HG03139 (cell line): ENCODE results near the gene NPAS3.

Source experiments
- ATAC-seq: cut with Tn5 transposase; IDR thresholded peaks from one replicate; pipeline ENCODE4 v1.9.1; 2021; ENCODE audit not compliant: unreplicated experiment

The NPAS3 gene

DNA sequence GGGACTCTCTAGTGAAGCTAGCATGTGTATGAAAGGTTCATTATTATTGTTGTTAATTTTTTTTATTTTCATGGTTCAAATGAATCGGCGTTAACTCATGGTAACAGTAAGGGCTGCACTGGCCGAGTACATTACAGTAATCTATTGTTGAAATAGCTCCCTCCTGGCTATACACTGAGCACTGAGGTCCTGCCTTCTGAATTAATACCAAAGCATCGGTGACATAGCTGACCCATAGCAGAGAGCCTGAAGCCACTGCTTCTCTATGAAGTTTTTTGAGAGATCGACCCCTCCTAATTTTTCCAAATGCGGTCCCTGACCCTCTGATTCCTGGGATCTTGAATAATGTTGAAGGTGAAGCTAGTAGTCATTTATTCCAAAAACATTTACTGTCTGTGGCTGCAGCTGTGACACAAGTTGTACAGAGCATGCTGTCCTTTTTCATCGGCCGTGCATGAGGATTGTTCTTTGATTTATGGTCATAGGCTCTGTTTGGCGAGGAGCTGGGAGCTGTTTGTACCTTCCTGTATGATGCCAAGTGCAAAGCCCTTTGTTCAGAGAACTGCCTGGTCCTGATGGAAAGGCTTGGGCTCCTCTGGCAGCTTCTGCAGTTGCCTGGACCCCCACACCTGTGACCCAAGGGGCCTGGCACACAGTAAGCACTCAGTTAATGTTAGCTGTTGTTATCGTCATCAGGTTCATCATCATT lies 525.7 kb downstream of the NPAS3 start:
- ATAC-seq = no peak

DNA sequence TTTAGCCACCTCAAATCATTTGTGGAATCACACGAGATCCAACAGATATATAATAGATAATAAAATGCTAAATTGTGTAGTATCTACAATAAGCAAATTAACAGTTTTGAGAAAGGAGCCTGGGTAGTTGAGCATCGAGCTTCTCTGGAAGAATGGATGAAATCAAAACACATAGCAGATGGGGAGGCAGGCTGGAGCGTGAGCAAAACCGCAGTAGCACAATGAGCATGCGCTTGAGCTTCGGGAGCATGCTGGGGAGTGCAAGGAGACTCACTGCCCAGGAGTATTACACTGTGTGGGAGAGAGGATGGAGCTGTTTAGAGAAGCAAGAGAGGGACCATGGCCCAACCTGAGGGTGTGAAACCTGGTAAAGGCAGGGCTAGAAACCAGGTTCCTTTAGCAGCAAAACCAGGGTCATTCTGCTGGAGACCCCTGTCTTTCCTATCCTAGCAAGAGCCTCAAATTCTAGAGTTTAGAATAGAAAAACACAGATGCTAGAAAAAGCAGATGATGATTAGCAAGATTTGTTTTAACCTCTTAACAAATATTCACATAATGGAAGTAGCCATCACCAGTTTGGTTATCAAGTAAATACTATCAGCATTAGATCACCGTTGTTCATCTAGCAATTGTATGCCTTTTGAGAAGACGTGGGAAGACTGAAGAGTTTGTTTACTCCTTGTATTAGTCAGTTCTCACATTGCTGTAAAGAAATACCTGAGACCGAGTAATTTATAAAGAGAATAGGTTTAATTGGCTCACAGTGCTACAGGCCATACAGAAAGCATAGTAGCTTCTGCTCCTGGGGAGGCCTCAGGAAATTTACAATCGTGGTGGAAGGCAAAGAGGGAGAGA lies 527.4 kb downstream of the NPAS3 start:
- ATAC-seq = no peak

DNA sequence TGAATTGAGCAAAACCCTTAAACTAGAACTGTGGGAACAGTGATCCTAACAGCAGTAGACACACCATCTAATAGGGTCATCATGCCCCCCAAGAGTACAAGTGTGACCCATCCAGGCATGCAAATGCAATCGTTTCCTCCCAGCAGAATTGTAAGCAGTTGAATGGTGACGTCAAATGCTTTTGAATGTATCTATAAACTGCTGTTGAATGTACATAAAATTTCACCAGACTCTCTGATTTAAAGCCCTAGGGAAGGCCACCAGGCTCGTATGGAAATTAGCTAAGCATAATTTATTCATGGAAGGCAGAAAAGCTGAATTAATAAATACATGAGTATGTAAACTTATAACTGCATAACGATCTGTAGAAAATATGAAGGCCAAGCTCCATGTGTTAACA lies 529.3 kb downstream of the NPAS3 start:
- no peak for ATAC-seq

DNA sequence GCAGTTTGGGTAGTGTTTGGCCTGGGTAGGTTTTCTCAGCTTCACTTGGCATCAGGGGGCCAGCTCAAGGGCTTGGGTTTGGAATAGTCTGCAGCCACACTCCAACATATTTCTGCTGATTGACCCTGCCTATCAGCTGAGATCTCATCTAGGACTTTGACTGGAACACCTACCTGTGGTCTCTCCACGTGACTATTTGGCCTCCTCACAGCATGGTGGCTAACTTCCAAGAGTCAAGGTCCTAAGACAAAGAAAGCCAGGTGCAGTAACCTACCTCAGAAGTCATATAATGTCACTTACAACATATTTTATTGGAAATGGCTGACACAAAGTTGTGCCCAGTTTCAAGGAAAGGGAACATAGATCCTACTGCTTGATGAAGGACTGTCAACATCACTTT lies 531.2 kb downstream of the NPAS3 start:
- no peak for ATAC-seq

DNA sequence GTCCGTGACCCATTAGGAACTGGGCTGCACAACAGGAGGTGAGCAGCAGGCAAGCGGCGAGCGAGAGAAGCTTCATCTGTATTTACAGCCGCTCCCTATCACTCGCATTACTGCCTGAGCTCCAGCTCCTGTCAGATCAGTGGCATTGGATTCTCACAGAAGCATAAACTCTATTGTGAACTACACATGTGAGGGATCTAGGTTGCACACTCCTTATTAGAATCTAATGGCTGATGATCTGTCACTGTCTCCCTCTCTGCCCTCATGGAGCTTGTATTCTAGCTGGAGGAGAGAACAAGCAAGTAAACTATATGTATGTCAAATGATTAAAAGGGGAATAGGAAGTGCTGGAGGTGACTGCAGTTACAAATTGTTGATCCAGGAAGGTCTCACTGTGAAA lies 533.1 kb downstream of the NPAS3 start:
- ATAC-seq = no peak

DNA sequence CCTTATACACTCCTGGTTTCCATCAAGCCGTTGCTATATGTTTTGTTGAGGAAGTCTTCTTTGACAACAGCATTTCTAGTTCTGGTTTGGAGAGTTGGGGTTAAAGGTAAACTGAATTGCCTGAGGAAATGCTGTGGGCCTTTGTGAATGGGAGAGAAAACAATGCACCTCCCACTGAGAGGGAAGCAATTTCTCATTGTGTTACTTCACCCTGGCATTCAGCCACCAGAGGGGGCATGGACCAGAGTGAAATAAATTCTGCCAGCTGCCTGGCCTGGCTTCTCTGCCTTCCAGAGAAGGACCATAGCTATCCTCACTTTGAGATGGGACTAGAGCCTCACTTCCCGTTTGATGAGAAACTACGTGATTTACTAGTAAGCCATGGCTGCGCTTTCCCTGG lies 536.9 kb downstream of the NPAS3 start:
- ATAC-seq = no peak

DNA sequence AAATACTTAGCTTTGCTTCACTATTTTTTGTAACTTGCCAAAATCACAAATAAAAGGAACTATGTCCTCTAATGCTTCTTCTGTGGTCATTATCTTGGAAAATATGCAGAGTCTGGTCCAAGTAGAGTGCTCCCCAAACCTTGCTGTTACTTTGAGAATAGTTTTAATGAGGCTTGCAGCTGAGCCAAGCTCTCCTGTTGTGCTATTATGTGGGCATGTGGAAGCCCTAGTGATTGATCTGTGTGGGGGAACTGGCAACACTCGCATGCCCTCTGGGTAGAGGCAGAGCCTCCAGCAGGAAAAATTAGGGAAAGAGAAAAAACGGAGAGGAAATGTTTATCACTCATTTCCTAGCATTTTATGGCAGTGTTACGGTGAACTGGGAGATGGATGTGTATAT lies 539.1 kb downstream of the NPAS3 start:
- no peak for ATAC-seq

DNA sequence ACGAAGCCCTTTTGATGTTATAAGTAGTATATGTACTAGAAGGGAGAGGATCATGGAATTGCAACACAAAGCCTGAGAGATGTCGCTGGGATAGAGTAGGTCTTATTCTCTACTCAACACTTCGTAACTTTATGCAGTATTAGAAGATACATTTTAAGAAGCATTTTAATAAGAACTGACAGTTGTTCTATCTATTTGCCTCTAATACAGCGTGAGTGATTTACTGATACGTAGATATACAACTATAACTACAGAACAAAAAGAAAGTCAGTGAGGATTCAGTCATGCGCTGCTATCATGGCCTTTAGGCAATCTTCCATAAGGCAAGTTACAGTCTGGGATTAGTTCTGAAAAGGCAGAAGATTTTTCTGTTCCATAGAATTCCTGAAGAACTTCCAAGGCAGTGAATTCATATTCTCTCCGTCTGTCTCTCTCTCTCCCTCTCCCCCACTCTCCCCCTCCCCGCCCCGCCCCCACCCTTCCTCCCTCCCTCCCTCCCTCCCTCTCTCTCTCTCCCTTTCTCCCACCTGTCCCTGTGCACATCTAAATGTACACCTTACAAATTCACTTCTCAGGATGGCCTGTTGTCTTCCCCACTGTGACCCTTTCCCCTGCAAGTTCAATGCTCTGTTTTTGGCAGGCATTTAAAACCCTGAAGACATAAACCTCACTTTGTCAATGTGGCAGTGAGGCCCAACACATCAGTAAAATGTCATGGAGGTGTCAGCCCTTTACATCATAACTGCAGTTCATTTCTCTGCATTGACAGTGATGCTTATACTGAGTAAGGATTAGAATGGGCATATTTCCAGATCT lies 541.6 kb downstream of the NPAS3 start:
- ATAC-seq = no peak

DNA sequence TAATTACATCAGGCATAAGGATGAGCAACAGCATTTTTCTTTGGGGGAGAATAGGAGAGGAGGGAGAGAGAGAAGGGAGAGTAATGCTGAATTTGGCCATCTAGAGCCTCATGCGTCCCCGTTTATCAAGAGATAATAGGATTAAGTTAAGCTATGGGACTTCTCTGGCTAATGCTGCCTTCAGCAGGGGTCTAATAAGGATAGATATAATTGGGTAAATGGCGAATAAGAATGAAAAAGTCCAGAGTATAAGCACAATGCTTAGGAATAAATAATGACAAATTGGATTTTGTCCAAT lies 542.2 kb downstream of the NPAS3 start:
- ATAC-seq = no peak

DNA sequence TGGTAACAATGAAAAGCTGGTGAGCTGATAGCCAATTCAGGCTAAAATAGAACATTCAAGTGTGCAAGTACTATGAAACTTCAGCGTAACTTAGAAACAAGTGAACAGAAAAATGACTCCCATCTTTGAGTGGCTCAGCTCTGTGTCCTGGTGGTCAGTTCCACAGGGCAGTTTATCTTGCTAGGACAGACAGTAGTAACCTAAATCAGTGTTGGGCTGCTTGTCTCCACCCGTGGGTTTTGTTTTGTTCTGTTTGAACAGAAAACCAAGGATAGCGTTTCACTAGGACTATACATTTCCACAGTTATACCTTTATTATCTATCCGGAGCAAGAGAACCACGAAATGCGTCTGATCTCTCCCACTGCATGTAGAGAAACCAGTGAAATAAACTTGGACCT lies 544.4 kb downstream of the NPAS3 start:
- ATAC-seq = no peak

DNA sequence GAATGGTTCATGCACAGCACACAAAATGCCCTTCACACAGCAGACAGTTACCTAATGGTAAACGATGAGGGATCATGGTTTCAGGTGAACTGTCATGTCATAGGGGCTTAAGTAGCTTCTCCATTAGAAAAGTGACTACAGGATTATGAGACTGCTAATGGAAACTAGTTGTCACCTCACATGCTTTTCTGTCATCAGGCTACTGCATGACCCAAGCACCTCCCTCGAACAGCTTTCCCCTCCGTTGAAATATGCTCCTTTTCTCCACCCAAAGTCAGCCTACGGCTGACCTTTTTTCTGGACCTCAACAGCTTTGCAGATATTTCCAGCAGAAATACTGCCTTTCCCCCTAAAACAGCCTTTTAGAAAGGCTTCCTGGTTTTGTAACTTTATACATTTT lies 544.9 kb downstream of the NPAS3 start:
- ATAC-seq = no peak

DNA sequence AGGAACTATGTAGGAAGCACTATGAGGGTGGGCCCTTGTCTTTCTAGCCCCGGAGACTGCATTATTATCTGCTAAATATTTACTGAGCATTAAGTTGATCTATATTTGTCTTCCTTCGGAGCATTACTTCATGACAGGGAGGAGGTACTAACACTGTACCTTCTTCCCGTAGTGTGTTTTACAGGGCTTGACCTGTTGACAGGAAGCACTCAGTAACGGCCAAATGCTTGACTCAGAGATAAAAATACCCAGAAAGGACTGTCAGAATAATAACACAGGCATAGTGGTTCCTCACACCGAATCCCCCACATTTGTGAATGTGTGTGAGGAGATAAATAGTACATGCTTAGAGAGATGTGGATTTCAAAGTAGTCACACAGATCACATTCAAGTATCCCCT lies 545.6 kb downstream of the NPAS3 start:
- no peak for ATAC-seq

DNA sequence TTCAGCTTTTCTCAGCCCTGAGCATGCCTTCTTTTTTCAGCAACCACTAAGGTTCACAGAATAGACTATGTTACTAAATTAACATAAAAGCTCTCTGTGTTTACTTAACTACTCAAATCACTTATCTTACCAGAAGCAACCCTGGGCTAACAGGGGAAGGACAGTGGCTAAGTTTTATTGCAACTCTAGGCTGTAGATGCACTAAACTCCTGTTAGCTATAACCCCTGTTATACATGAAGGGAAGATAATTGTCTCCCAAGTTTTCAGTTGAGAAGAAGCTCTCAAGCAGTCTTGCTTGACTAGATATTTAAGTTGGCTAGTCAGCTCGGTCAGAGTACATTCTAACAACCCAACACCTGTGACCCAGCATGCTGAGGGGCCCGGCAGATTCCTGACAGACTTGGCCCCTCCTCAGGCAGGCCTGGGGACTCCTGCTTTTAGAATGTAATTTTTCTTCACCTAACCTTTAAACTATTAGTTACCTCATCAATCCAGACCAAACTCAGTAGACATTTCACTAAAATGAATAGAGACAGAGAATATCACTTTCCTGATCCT lies 547.7 kb downstream of the NPAS3 start:
- no peak for ATAC-seq

DNA sequence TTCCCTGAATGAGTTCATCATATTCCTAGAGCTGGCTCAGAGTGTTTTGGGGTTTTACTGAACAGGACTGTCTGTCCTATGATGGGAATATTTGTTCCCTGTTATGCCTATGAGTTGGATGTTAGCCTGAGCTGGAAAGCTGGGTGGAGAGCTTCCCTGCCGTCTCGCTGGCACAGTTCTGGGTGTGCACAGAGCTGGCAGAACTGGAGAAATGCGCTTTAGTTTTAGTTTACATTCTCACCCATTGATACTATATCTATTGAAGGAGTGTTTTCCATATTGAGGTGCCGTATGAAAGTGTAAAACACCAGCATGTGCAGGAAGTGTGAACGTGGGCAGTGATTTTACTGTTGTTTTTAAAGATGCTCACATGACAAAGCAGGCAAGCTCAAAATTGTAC lies 549.9 kb downstream of the NPAS3 start:
- no peak for ATAC-seq

DNA sequence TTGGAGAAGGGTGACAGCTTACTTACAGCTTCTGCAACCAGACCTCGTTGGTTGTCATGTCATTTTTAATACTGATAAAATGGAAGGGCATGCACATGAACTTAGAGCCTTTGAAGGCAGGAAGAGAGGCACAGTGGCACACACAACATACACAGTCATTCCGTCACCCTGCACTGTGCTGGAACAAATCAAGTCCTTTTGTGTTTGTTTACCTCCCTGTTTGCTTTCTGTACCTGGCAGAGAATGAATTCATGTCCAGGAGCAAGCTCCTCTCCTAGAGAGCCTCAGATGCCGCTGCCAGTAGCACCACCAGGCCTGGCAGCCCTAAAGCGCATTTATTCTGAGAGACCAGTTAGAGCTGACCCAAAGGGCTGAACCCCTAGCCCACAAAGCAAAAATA lies 551.9 kb downstream of the NPAS3 start:
- no peak for ATAC-seq

DNA sequence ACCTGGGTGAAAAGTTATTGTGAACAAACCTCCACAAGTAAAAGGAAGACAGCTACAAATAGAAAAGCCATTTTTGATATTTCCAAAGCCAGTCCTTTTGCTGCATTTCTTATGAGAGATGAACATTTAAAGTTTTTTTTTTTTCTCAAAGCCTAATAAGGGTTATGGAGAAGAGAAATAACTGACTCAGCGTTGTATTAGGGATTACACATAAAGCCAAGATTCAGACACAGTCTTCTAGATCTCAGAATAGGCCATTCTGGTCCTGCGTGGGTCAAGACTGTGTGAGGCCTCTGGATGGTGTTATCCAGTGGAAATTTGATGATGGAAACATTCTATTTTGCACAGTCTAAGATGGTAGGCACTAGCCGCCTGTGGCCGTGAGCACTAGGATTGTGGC lies 552.4 kb downstream of the NPAS3 start:
- no peak for ATAC-seq

DNA sequence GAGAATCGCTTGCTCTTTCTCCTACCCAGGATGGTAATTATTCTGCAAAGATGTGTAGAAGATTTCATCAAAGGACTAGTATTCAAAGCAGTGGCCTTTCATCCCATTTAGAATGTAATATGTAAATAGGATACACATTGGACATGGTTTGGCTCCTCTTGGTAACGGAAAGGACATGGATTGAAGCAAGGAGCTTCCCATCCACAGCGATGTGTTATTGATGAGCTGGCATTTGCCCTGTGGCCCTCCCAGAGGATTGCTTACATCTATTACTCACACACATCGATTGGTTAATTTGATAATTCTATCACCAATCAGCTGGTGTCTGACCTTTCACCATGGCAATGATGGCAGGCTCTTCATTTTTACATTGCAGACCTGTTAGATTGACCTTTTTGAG lies 553.8 kb downstream of the NPAS3 start:
- ATAC-seq = no peak

DNA sequence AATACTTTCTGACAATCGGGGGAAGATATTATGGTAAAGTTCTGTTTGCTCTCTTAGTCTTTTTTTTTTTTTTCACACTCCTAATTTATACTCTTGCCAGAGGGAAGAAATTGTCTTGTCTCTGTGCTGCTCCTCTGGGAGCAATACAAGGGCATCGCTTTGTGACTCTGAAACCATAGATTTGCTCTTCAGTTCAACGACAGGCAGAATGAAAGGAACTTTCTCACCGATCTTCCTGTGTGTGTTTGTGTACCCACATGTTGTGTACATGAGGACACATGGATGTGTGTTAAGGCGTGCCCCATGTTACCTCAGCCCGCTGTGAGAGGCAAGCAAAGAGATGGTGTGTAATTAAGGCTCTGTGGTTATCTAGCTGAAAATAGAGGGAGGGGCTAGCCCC lies 554.6 kb downstream of the NPAS3 start:
- no peak for ATAC-seq

DNA sequence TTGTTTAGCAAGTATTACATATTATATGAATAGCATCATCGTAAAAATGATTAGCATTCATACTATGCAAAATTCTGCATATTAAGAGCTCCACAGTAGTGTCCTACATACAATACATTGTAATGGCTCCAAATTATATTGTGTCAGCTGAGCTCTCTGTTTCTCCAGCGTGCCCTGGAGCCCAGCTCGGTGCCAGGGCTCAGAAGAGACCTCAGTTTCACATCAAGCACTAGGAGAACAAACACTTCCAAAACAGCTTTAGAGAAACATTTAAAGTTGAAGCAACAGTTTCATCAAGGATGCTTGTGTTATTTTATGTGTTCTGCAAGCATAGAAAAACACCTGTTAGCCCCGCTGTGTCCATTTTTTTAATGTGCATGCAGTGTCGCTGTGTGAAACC lies 555.3 kb downstream of the NPAS3 start:
- ATAC-seq = no peak

DNA sequence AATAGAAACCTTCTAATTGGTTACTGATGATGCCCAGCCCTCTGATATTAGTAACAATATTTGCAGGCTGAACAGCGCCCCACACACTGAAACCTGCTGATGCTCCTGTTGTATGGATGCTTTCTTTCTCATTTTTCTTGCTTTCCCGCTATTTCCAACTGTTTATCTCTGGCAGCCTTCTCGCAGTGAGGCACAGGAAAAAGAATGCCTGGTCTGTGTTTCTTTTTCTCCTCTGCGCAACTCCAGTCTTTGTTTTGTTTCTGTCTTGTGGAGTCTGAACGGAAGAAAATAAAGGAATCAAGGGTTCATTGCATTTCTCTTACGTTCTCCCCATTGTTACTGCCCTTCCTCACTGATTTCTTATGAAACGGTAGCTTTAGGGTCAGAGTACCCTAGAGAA lies 561.0 kb downstream of the NPAS3 start:
- no peak for ATAC-seq

DNA sequence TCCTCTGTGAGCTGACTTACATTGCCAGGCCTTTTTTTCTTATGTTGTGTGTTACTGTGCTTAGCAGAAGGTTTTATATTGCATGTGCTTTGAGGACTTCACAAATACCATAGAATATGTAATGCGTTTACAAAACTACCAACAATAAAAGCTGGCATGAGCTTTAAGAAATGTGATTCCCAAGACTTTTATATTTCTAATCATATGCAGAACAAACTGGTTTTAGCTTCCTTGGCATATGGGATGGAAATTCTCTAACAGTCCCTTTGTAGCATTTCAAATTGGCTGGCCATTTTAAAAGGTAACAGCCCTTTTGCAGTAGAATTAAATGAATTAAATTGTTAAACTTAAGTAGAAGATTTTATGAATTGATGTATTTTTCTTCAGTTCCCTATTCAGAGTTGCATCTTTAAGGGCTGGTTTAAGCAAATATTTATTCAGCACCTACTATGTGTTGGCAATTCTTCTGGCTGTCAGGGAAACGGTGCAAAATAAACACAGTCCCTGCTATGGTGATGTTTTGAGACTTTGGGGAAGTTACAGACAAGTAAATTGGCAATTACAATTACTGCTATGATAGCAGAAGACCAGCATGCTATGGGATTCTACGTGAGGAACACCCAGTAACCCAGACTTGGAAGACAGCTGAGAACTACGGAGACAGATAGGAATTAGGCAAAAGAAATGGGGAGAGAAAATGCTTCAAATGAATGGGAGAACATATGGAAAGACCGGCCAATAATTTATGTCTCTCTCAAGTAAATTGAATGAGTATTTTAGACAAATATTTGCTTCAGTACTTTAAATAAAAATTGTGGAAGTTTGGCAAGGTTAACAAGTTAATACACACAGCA lies 565.8 kb downstream of the NPAS3 start:
- ATAC-seq = no peak
